GM21360 (cell line): Measurements from ENCODE around the gene TOGARAM2.

Source experiments
- ATAC-seq: cut with Tn5 transposase; IDR thresholded peaks from one replicate; pipeline ENCODE4 v1.9.1; 2021; ENCODE audit warnings: mild to moderate bottlenecking, moderate library complexity; ENCODE audit not compliant: unreplicated experiment

TOGARAM2 gene

GRCh38 chr2:28981016-28981441, at the start of gene TOGARAM2:
TOGARAM2 (plus strand) TSS chr2:28981298; CDS start chr2:28994835, 13,537 bp downstream.
- ATAC-seq, result no peak

GRCh38 chr2:28934769-28935168, 46.3 kb upstream of the TOGARAM2 start:
- ATAC-seq, result no peak

- ATAC-seq, result no peak
These were observed 40.1 kb upstream of the TOGARAM2 start for GRCh38 chr2:28941008-28941407.

- ATAC-seq, result no peak
These were observed 36.4 kb upstream of the TOGARAM2 start for GRCh38 chr2:28944535-28945248.

- no peak for ATAC-seq
These were observed 32.9 kb upstream of the TOGARAM2 start for GRCh38 chr2:28948160-28948559.

- ATAC-seq, result no peak
These were observed 31.9 kb upstream of the TOGARAM2 start for GRCh38 chr2:28949190-28949589.

GRCh38 chr2:28949617-28950305, 31.3 kb upstream of the TOGARAM2 start:
- ATAC-seq, result no peak

- no peak for ATAC-seq
These were observed 30.0 kb upstream of the TOGARAM2 start for GRCh38 chr2:28950941-28951630.

GRCh38 chr2:28951910-28952835, 28.9 kb upstream of the TOGARAM2 start:
- no peak for ATAC-seq

GRCh38 chr2:28952836-28953211, 28.3 kb upstream of the TOGARAM2 start:
- no peak for ATAC-seq

GRCh38 chr2:28955467-28955866, 25.6 kb upstream of the TOGARAM2 start:
- ATAC-seq, result no peak

GRCh38 chr2:28956415-28956826, 24.7 kb upstream of the TOGARAM2 start:
- ATAC-seq, result no peak

- ATAC-seq, result no peak
These were observed 24.2 kb upstream of the TOGARAM2 start for GRCh38 chr2:28956890-28957289.

GRCh38 chr2:28958689-28959088, 22.4 kb upstream of the TOGARAM2 start:
- no peak for ATAC-seq

- no peak for ATAC-seq
These were observed 20.7 kb upstream of the TOGARAM2 start for GRCh38 chr2:28960401-28960800.

GRCh38 chr2:28962505-28962904, 18.6 kb upstream of the TOGARAM2 start:
- ATAC-seq, result no peak

GRCh38 chr2:28970464-28971160, 10.5 kb upstream of the TOGARAM2 start:
- ATAC-seq, result no peak

GRCh38 chr2:28972778-28973335, 8.2 kb upstream of the TOGARAM2 start:
- no peak for ATAC-seq

- no peak for ATAC-seq
These were observed 6.8 kb upstream of the TOGARAM2 start for GRCh38 chr2:28974252-28974651.

GRCh38 chr2:28975671-28976070, 5.4 kb upstream of the TOGARAM2 start:
- ATAC-seq, result no peak
